SK-N-MC (cell line): ENCODE results near the gene DNAJC11.
"Not testable (repeated sequence)": the region's sequence is repeated elsewhere in the genome, so short reads cannot be mapped to it uniquely, and the experiment has no call there.

ENCODE experiments used
- EZH2 ChIP-seq: fragments of 200-600 bp; sonication (generic); IDR thresholded peaks from one replicate; pipeline ENCODE4 v1.6.1; 2017; ENCODE audit warnings: antibody characterized with exemption
- FOXP2 ChIP-seq: optimal IDR thresholded peaks from 2 replicates; pipeline ENCODE3; 2011; ENCODE audit warnings: mild to moderate bottlenecking, moderate library complexity; ENCODE audit not compliant: insufficient read depth; ENCODE audit errors: extremely low read length, control extremely low read depth
- POLR2AphosphoS5 ChIP-seq: IDR thresholded peaks from 2 replicates; pipeline ENCODE4 v1.6.1; 2012; ENCODE audit warnings: mild to moderate bottlenecking, low read depth, low read length, borderline replicate concordance

- not testable (repeated sequence) for TF ChIP-seq POLR2AphosphoS5, EZH2, FOXP2
Observed at GRCh38 chr1:6742676-6743188, 41.1 kb upstream of the DNAJC11 start.
